ENCODE data around the gene ARHGAP15. TPM values are rescaled to one million over a fixed set of nuclear protein-coding genes. Genes with fewer than 3 reads are reported as not detected.

ARHGAP15 gene
- total RNA-seq, 1 experiment from 2014 or later = 0.42 TPM

DNA sequence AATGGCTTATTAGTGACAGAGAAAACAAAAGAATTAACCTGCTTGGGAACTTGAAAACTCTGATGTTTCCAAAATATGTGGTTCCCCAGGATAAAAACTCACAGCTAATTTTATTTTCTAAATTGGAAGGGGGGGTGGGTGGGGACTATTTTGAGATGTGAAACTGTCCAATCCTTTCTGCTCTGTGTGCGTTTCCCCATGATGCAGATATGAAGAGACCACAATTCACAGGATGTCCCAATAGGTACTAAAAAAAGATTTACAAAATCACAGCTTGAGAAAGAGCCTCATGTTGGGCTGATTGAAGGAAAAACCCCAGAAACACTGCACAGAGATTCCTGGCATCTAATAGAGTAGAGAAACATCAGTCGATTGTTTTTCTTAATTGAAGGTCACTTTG is 273.2 kb downstream of the ARHGAP15 start:
- POLR2A ChIA-PET = no interaction called here
- CTCF ChIA-PET = no interaction called here
- no peak overlapping the region for H3K9ac ChIP-seq (ENCODE audit: low read length)

DNA sequence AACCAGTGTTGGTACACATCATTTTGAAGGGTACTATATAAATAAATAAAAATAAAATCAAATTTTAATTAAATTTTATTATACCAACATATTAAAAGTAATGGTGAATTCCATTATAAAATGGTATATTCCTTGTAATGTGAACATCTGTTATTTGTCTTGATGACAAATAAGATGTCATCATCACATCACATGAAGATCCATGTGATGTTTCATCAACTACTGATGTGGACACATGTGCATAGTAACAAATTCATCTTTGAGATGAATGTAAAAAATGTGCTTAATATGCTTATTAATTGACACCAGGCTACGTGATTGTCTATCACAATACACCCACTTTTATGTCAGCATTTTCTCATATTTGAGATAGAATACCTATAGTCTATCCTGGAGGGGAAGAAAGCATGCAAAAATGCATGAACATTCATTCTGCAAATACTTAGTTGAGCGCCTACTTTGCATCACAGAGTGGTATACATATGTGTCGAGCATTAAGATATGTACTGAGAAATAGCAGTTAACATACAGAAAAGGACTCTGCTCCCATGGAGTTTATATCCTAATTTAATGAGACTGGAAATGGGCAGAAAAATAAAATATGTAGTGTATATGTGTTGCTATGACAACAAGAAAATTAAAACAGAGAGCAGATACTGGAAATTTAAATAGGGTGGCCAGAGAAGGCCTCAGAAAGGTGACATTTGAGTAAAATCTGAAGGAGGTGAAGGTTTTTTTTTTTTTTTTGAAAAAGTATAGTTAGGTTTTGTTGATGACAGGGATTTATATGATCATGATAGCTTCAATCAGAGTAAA is 281.1 kb downstream of the ARHGAP15 start:
- RAD21 ChIA-PET (ENCODE audit: low non-redundant PET in 1 of 2, low total read pairs in 2 of 2, uncharacterized antibody in 2 of 2, unreplicated experiment in 2 of 2) = no interaction called here

More for the DNA sequence above, 273.2 kb downstream of the ARHGAP15 start:
- no peaks in the 10 kb centered on the region for H3K36me3 ChIP-seq (ENCODE audit: control insufficient read depth in 1 of 2, insufficient read depth in 2 of 2, low read length in 2 of 2)
- no TSS peak for BruUV-seq (replicated peaks)
- no peak for TF ChIP-seq CBX3 (IDR thresholded peaks at IDR 0.05; ENCODE audit: low read depth)
- no peak for TF ChIP-seq TCF7L2 (IDR thresholded peaks at IDR 0.05; ENCODE audit: borderline replicate concordance, extremely low read depth, insufficient read depth, insufficient read length)
- no peak for TF ChIP-seq RAD21 (IDR thresholded peaks at IDR 0.05; ENCODE audit: low read depth)
- TF ChIP-seq, protein P1, sequence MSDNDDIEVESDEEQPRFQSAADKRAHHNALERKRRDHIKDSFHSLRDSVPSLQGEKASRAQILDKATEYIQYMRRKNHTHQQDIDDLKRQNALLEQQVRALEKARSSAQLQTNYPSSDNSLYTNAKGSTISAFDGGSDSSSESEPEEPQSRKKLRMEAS (IDR thresholded peaks at IDR 0.05) = no peak
- TF ChIP-seq FOSL1 (IDR thresholded peaks at IDR 0.05; ENCODE audit: low read depth) = no peak
- no peaks in the 10 kb centered on the region for H3K79me2 ChIP-seq (ENCODE audit: insufficient read depth, low read length)
- no peaks in the 10 kb centered on the region for H3K9me2 ChIP-seq (ENCODE audit: insufficient read depth)
- no peak overlapping the region for H3K4me3 ChIP-seq (replicated peaks in 1 of 2; ENCODE audit: low read depth in 1 of 2, low read length in 2 of 2)
- no peak for ATAC-seq
- H3K27ac ChIP-seq (ENCODE audit: low read depth, low read length) = no peak overlapping the region
- no peak overlapping the region for H2AFZ ChIP-seq (ENCODE audit: low read depth, low read length, poor library complexity, severe bottlenecking)
- RAD21 ChIA-PET (ENCODE audit: low non-redundant PET in 1 of 2, low total read pairs in 2 of 2, uncharacterized antibody in 2 of 2, unreplicated experiment in 2 of 2) = no interaction called here
- DNase-seq (ENCODE audit: low read depth, low spot score) = no peak
- no peaks in the 10 kb centered on the region for H4K20me1 ChIP-seq (ENCODE audit: insufficient read depth)
- no peaks in the 10 kb centered on the region for H3K9me3 ChIP-seq (ENCODE audit: control insufficient read depth in 1 of 2, insufficient read depth in 1 of 2, low read depth in 1 of 2, low read length in 2 of 2)
- no peaks in the 10 kb centered on the region for H3K27me3 ChIP-seq (ENCODE audit: insufficient read depth, low read length)
- intact Hi-C loops (cut with micrococcal nuclease) = no loop called here
- H3K4me2 ChIP-seq (ENCODE audit: low read length) = no peak overlapping the region
- peaks cover 0 to 4% of the 10 kb centered on the region in 2 experiments; a peak in 1 of 4 replicates for H3K4me1 ChIP-seq (ENCODE audit: control insufficient read depth in 1 of 2, insufficient read depth in 2 of 2, low read length in 2 of 2)

More for the DNA sequence above, 281.1 kb downstream of the ARHGAP15 start:
- CTCF ChIA-PET = no interaction called here
- DNase-seq (ENCODE audit: low read depth, low spot score) (no peak), ATAC-seq (no peak)
- no peak for TF ChIP-seq ZFX (IDR thresholded peaks at IDR 0.05)
- TF ChIP-seq, protein P1 (IDR thresholded peaks at IDR 0.05) = no peak
- TF ChIP-seq EZH2 (IDR thresholded peaks at IDR 0.05) = no peak
- no peak for TF ChIP-seq POLR2A (IDR thresholded peaks at IDR 0.05; ENCODE audit: borderline replicate concordance, extremely low read depth, insufficient read depth, insufficient read length)
- no peak for TF ChIP-seq JUND (IDR thresholded peaks at IDR 0.05)
- POLR2A ChIA-PET = no interaction called here
- no peaks in the 10 kb centered on the region for H3K4me1 ChIP-seq (ENCODE audit: control insufficient read depth in 1 of 2, insufficient read depth in 2 of 2, low read length in 2 of 2)
- H3K4me2 ChIP-seq (ENCODE audit: low read length) = no peak overlapping the region
- no peaks in the 10 kb centered on the region for H3K9me3 ChIP-seq (ENCODE audit: control insufficient read depth in 1 of 2, insufficient read depth in 1 of 2, low read depth in 1 of 2, low read length in 2 of 2)
- H3K9me2 ChIP-seq (ENCODE audit: insufficient read depth) = no peaks in the 10 kb centered on the region
- intact Hi-C loops (cut with micrococcal nuclease) = no loop called here
- H3K9ac ChIP-seq (ENCODE audit: low read length) = no peak overlapping the region
- H3K79me2 ChIP-seq (ENCODE audit: insufficient read depth, low read length) = no peaks in the 10 kb centered on the region
- H3K36me3 ChIP-seq (ENCODE audit: control insufficient read depth in 1 of 2, insufficient read depth in 2 of 2, low read length in 2 of 2) = no peaks in the 10 kb centered on the region
- H3K27ac ChIP-seq (ENCODE audit: low read depth, low read length) = no peak overlapping the region
- H3K4me3 ChIP-seq (replicated peaks in 1 of 2; ENCODE audit: low read depth in 1 of 2, low read length in 2 of 2) = no peak overlapping the region
- H3K27me3 ChIP-seq (ENCODE audit: insufficient read depth, low read length) = no peaks in the 10 kb centered on the region
- no peak overlapping the region for H2AFZ ChIP-seq (ENCODE audit: low read depth, low read length, poor library complexity, severe bottlenecking)
- no TSS peak for BruUV-seq (replicated peaks)
- H4K20me1 ChIP-seq (ENCODE audit: insufficient read depth) = no peaks in the 10 kb centered on the region
